Activated T-cell treated with anti-CD3 and anti-CD28 coated beads for 1 hour (primary cell): ENCODE data around the gene MBOAT7.
"Not testable (repeated sequence)": the region's sequence is repeated elsewhere in the genome, so short reads cannot be mapped to it uniquely, and the experiment has no call there.

Experiments
- DNase-seq: peaks from one replicate; pipeline ENCODE4 v3.0.0-alpha.2; 2020; ENCODE audit warnings: low read depth

MBOAT7 gene

GRCh38 chr19:54189145-54189734, at the start of gene MBOAT7:
TSS of gene MBOAT7 (minus strand) at chr19:54189580. CDS start at chr19:54188508, 1,072 bp downstream.
- no peak for DNase-seq

- no peak for DNase-seq
Observed at GRCh38 chr19:54233941-54234340, 44.6 kb upstream of the MBOAT7 start.

DNA sequence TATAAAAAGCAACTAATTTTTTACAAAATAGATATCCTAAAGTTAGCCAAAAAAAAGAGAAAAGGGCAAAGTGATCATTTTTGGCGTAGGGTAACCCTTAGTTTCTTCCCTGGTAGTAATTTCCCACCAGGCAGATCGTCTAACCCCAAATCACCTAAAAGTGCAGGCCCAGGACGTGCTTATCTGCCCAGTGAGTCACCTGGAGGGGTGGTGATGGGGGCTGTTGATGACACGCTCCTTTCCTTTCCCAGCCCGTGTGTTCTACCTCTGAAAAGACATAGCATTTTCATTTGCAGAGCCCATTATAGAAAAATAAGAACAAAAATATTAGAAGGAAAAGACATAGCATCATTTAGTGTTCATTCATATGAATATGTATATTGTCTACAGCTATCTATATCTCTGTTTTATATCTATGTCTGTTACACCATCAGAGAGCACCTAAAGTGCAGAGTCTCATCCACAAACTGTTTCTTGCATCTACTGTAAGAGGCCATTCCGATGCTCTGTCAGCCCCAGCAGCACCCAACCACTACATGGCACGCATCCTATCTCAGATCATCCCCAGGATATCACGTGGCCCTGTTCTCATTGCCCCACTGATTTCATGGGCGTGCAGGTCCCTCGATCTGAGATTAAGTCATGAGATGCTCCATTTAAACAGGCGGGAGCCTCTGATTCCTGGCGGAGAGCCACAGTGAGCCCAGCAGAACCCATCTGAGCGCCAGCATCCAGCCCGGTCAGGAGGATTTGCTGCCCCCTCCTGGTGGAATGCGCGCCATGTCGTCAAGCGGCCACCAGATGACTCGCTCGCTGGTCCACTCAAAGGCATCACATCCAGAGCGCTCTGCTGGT, 41.9 kb upstream of the MBOAT7 start:
- DNase-seq, result peak; percentile 86

- DNase-seq, result no peak
Observed at GRCh38 chr19:54230031-54230430, 40.7 kb upstream of the MBOAT7 start.

- no peak for DNase-seq
Observed at GRCh38 chr19:54229146-54229545, 39.8 kb upstream of the MBOAT7 start.

DNA sequence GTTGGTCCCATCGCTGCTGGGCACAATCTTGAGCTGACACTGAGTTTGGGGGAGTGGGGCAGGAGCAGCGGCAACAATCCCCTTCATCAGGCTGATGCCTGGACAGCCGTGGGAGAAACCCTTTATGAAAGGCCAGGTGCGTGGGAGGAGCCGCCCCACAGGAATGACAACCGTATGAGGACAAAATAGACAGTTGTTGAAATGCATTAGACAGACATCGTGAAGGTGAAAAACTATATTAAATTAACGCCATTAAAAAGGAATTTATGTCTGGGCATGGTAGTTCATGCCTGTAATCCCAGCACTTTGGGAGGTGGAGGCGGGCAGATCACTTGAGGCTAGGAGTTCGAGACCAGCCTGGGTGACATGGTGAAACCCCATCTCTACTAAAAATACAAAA, 35.2 kb upstream of the MBOAT7 start:
- DNase-seq, result not testable (repeated sequence)

DNA sequence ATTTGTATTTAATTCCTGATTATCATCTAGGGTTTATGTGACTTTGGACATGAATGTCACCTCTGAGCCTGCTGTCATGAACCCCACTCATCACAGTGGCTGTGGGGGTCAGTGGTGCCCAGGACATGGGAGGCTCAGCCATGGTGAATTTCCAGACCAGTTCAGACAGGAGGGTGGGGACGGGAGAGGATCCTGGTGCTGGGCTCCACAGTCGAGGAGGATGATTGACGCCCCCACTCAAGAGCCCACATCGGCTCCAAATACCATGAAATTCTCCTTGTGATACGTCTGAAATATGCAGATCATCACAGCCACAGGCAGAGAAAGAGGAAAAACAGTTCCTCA, 34.5 kb upstream of the MBOAT7 start:
- not testable (repeated sequence) for DNase-seq

DNA sequence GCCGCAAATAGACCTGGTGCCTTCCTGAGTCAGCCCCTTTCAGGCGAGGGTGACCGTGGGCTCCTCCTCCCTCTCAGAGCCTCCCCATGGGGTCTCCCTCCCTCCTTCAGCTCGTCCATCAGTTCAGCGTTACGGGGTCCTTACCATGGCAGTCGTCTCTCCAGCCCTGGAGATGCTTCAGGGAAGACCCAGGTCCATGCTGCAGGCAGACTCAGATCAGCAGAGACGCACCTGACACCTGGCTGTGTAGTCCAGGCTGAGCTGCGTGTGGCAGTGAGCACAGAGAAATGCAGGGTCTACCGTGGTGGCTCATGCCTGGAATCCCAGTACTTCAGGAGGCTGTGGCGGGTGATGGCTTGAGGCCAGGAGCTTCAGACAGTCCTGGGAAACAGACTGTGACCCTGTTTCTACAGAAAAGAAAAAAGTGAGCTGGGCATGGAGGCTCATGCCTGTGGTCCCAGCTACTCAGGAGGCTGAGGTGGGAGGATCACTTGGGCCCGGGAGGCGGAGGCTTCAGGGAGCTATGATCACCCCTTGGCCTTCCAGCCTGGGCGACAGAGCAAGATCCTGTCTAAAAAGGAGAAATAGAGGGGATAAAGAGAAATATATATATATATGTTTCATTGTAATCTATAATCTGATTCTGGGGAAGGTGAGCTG, 34.0 kb upstream of the MBOAT7 start:
- not testable (repeated sequence) for DNase-seq

GRCh38 chr19:54222474-54223276, 33.3 kb upstream of the MBOAT7 start, which contains the start of gene LILRB3:
TSS of gene LILRB3 (minus strand) at chr19:54223007. CDS start at chr19:54222976, 31 bp downstream.
- not testable (repeated sequence) for DNase-seq

DNA sequence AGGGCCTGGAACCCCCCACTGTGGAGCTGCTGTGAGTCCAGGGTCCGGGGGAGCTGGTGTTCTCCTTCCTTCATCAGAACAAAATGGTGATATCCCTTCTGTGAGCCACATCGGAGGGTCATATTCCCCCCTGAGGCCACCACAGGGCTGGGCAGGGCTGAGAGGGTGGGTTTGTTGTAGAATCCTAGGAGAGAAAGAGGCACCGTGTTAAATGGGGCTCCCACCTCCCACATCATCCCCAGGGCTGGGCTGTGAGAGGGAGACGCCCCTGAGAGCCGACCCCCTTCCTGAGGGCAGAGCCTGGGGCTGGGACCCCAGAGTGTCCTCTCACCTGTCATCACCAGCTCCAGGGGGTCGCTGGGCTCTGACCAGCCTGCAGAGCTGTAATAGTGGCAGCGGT, 32.6 kb upstream of the MBOAT7 start:
- DNase-seq, result not testable (repeated sequence)

DNA sequence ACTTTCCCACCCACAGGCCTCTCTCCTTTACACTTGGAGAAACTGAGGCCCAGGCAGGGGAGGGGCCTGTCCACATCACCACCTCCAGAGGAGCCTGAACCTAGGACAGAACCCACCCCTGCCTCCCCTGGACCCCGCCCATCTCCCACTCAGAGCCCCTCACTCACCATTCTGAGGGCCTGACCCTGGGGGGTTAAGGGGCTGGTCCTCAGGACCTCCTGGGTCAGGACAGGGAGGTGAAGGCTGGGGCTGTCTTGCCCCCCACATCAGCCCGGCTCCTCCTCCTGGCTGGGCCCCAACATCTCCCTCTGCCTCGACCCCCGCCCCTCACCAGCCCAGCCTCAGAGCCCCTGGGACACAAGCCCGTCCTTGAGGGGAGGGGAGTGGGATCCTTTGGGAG, 30.3 kb upstream of the MBOAT7 start:
- DNase-seq, result not testable (repeated sequence)

DNA sequence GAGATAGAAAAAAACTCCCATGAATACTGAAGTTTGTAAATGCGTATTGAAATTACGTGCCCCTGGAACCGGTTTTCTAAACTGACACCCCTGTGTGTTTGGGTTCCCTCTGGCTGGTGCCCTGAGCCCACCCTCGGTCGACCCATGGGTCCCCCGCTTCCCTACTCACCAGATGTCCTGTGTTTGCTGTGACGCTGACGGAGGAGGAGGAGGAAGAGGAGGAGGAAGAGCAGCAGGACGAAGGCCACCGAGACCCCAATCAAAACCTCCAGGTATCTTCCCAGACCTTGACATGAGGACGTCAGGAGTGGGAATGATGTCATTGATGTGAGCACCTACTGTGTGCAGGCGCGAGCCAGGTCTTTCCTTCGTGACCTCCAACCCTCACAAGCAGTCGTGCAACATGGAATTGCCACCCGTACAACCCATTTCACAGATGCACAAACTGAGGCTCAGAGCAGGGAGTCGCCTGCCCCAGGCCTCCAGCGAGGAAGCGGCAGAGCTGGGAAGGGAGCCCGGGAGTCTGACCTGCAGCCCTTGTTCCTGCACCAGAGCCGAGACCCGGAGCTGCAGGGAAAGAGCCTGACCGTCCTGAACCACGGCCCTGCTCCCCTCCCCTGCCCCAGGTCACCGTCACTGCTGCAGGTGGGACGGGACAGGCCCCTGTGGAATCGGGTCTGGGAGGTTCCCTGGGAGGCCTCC, 29.7 kb upstream of the MBOAT7 start:
- DNase-seq, result no peak

DNA sequence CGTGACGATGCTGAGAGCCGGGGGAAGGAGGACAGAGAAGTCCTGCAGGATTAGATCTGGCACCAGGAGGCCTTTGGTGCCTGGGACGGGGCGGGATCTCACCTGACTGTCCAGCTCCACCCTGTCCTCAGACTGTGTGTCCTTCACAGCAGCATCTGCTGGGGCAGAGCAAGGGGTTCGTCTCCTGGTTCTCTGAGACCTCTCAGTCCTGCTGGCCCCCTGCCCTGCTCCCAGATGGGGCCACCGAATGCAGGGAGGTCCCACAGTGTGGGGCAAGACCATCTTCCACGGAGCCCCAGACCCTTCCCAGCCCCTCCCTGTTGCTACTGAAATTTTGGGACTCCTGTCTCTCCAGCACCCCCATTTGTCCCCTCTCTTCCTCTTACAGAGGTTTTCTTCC, 28.9 kb upstream of the MBOAT7 start:
- DNase-seq, result no peak

DNA sequence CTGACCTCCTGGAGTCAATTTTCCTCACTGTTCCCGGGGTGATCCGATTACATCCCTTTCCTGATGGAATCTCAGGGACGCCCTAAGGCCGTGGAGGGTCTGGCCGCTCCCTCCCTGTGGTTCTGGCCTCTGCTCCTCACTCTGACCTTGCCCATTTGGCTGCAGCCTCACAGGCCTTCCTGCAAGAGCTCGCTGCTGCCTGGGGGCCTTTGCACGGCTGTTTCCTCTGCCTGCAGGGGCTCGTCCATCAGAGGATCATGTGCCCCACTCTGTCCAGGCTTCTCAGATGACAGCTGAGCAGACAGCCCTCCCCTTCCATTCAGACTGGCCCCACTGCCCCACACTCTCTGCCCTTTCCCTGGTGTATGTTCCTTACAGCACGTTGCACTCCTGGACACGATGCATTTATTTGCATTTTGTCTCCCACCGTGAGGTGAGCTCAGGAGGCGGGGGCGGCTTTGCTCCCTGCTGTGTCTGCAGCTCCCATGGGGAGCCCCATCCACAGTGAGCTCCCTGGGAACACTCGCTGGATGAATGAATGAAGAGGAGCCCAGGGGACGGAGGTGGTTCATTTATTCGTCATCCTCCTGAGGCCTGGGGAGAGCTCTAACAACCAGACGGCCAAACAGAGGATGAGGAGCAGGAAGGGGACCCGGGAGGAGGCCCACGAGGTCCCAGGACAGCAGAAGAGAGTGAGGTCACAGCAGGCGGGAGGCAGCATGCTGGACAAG, 28.3 kb upstream of the MBOAT7 start:
- not testable (repeated sequence) for DNase-seq

DNA sequence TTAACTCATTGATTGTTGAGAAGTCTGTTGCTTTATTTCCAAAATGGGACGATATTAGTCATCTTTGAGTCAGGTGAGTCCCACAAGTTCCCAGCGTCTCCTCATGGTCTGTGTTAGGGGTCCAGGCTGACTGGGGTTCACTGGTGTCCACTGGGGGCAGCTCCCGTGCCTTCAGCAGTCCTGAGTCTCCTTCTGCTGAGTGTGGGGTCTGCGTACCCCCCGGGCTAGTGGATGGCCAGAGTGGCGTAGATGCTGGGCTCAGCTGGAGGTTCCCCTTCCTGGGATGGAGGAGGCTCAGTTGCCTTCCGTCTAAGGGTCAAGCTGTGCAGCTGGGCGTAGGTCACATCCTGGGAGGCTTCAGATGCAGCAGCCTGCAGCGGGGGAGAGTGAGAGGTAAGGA, 27.5 kb upstream of the MBOAT7 start:
- no peak for DNase-seq

DNA sequence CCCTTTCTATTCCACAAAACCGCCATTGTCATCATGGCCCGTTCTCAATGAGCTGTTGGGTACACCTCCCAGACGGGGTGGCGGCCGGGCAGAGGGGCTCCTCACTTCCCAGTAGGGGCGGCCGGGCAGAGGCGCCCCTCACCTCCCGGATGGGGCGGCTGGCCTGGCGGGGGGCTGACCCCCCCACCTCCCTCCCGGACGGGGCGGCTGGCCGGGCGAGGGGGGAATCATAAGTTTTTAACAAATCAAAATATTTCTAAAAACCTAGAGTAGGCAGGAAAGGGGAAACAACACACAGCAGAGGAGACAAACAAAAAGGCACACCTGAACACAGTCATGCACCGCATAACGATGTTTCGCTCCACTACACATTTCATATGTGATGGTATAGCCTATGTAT, 25.4 kb upstream of the MBOAT7 start:
- not testable (repeated sequence) for DNase-seq

GRCh38 chr19:54214217-54214616, 24.8 kb upstream of the MBOAT7 start:
- not testable (repeated sequence) for DNase-seq

DNA sequence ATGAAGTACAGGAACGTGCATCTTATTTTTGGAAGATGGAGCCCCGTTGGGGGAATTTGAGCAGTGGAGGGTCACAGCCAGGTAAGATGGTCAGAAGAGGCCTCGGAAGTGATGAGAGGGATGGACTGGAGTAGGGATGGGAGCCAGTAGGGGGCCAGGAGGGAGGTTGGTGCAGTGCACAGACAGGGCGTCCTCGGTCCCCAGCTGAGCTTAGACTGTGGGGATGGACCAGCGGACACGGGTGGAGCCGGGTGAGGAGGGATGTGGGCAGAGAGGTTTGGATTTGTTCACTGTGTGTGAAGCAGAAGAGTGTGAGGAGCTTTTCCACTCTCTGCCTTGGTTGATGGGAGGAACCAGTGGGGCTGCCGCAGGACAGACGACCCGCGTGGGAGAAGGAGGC, 21.9 kb upstream of the MBOAT7 start:
- no peak for DNase-seq

GRCh38 chr19:54209811-54210494, 20.6 kb upstream of the MBOAT7 start:
- no peak for DNase-seq
